A549 (cell line): Measurements from ENCODE around the gene TAGLN3.

Source experiments
- CTCF ChIP-seq: fragments of >200 bp; sonication (Bioruptor Twin); formaldehyde crosslinking; IDR thresholded peaks from 3 replicates; pipeline ENCODE4 v1.5.1; 2016
- HOXA7 ChIP-seq: fragments of 250-450 bp; sonication (Bioruptor Pico); IDR thresholded peaks from 2 replicates; pipeline ENCODE4 v1.5.0; 2020; ENCODE audit warnings: mild to moderate bottlenecking, moderate library complexity
- KDM5A ChIP-seq: fragments of 200-600 bp; sonication (generic); IDR thresholded peaks from 2 replicates; pipeline ENCODE4 v1.6.1; 2016; ENCODE audit warnings: antibody characterized with exemption, mild to moderate bottlenecking
- MAFK ChIP-seq: fragments of 450-650 bp; IDR thresholded peaks from 2 replicates; pipeline ENCODE4 v1.6.1; 2014; ENCODE audit not compliant: partially characterized antibody
- REST ChIP-seq: fragments of 200-600 bp; sonication (generic); IDR thresholded peaks from 2 replicates; pipeline ENCODE4 v1.6.1; 2016; ENCODE audit warnings: antibody characterized with exemption, mild to moderate bottlenecking, moderate library complexity
- USF2 ChIP-seq: fragments of 450-650 bp; IDR thresholded peaks from 2 replicates; pipeline ENCODE4 v1.6.1; 2014; ENCODE audit warnings: antibody characterized with exemption

- no peak for TF ChIP-seq CTCF
- no peak for TF ChIP-seq REST
- no peak for TF ChIP-seq MAFK
- no peak for TF ChIP-seq KDM5A
- no peak for TF ChIP-seq HOXA7 (CRISPR knock-in tag)
- no peak for TF ChIP-seq USF2
Measured at GRCh38 chr3:111999484-112000324, 982 bp downstream of the TAGLN3 start.
